Adrenal gland (tissue), 5 donors: ENCODE results near the gene KIAA0513.

Experiments
- POLR2A ChIP-seq, 2 donors: fragments of 450-650 bp; IDR thresholded peaks; one replicate each; pipeline ENCODE4 v1.6.1; 2017; ENCODE audit warnings: antibody characterized with exemption in 2 of 2, mild to moderate bottlenecking in 2 of 2, moderate library complexity in 1 of 2
- TF ChIP-seq, protein P1 (sequence below), 6 experiments: fragments of 450-650 bp in 4 of 6; fragments of 200-600 bp in 2 of 6; sonication (generic) in 1 of 6; IDR thresholded peaks; 1 replicate in 5 of 6; 2 replicates in 1 of 6; pipeline versions ENCODE4 v1.5.1 to v1.8.0; 2016 to 2021; ENCODE audit warnings: antibody characterized with exemption in 6 of 6, mild to moderate bottlenecking in 2 of 6, moderate library complexity in 1 of 6
- donor health status: DM: no; HTN: no; CAD: no.

DNA sequence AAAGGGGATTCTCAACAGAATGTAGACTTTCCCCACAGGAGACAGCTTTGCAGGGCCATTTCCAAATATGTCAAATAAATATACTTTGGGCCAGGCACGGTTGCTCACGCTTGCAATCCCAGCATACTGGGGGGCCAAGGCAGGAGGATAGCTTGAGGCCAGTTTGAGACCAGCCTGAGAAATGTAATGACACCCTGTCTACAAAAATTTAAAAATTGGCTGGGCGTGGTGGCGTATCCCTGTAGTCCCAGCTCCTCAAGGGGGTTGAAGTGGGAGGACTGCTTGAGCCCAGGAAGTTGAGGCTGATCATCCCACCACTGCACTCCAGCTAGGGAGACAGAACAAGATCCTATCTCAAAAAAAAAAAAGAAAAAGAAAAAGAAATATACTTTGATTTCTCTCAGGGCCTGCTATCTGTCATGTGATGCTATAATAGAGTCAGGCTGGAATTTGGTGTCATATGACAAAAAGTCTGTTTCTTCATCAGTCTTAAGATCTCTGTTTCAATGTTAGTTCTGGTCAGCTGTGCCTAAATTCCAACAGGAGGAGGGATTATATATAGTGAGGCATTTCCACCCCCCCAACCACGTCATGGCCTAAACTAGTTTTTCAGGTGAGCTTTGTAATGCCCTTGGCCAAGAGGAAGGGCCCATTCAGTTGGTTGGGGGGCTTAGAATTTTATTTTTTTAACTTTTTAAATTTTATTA is 12.0 kb upstream of the KIAA0513 start:
- TF ChIP-seq POLR2A (IDR thresholded peaks at IDR 0.05), result no peak
- TF ChIP-seq, protein P1, sequence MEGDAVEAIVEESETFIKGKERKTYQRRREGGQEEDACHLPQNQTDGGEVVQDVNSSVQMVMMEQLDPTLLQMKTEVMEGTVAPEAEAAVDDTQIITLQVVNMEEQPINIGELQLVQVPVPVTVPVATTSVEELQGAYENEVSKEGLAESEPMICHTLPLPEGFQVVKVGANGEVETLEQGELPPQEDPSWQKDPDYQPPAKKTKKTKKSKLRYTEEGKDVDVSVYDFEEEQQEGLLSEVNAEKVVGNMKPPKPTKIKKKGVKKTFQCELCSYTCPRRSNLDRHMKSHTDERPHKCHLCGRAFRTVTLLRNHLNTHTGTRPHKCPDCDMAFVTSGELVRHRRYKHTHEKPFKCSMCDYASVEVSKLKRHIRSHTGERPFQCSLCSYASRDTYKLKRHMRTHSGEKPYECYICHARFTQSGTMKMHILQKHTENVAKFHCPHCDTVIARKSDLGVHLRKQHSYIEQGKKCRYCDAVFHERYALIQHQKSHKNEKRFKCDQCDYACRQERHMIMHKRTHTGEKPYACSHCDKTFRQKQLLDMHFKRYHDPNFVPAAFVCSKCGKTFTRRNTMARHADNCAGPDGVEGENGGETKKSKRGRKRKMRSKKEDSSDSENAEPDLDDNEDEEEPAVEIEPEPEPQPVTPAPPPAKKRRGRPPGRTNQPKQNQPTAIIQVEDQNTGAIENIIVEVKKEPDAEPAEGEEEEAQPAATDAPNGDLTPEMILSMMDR (IDR thresholded peaks at IDR 0.05), result no peak
